HL-60 (cell line): ENCODE data around the gene AKAP8L.

Experiments
- GABPA ChIP-seq: IDR thresholded peaks from 2 replicates; pipeline ENCODE4 v1.6.1; 2012; ENCODE audit warnings: low read depth
- POLR2AphosphoS5 ChIP-seq: IDR thresholded peaks from 2 replicates; pipeline ENCODE4 v1.6.1; 2012; ENCODE audit warnings: low read depth
- SPI1 ChIP-seq: IDR thresholded peaks from 2 replicates; pipeline ENCODE4 v1.6.1; 2012; ENCODE audit warnings: low read depth, mild to moderate bottlenecking, borderline replicate concordance
- TF ChIP-seq, protein P1 (sequence below): IDR thresholded peaks from one replicate; pipeline ENCODE4 v1.5.1; 2011; ENCODE audit warnings: low read length, control low read depth, inconsistent platforms; ENCODE audit not compliant: insufficient read depth
- TF ChIP-seq, protein P2 (sequence below): IDR thresholded peaks from 2 replicates; pipeline ENCODE4 v1.6.1; 2012; ENCODE audit warnings: low read depth; ENCODE audit not compliant: insufficient replicate concordance

GRCh38 chr19:15396436-15396835, 22.4 kb downstream of the AKAP8L start:
- TF ChIP-seq, protein P1, sequence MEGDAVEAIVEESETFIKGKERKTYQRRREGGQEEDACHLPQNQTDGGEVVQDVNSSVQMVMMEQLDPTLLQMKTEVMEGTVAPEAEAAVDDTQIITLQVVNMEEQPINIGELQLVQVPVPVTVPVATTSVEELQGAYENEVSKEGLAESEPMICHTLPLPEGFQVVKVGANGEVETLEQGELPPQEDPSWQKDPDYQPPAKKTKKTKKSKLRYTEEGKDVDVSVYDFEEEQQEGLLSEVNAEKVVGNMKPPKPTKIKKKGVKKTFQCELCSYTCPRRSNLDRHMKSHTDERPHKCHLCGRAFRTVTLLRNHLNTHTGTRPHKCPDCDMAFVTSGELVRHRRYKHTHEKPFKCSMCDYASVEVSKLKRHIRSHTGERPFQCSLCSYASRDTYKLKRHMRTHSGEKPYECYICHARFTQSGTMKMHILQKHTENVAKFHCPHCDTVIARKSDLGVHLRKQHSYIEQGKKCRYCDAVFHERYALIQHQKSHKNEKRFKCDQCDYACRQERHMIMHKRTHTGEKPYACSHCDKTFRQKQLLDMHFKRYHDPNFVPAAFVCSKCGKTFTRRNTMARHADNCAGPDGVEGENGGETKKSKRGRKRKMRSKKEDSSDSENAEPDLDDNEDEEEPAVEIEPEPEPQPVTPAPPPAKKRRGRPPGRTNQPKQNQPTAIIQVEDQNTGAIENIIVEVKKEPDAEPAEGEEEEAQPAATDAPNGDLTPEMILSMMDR, result no peak
- TF ChIP-seq POLR2AphosphoS5, result no peak
- TF ChIP-seq, protein P2, sequence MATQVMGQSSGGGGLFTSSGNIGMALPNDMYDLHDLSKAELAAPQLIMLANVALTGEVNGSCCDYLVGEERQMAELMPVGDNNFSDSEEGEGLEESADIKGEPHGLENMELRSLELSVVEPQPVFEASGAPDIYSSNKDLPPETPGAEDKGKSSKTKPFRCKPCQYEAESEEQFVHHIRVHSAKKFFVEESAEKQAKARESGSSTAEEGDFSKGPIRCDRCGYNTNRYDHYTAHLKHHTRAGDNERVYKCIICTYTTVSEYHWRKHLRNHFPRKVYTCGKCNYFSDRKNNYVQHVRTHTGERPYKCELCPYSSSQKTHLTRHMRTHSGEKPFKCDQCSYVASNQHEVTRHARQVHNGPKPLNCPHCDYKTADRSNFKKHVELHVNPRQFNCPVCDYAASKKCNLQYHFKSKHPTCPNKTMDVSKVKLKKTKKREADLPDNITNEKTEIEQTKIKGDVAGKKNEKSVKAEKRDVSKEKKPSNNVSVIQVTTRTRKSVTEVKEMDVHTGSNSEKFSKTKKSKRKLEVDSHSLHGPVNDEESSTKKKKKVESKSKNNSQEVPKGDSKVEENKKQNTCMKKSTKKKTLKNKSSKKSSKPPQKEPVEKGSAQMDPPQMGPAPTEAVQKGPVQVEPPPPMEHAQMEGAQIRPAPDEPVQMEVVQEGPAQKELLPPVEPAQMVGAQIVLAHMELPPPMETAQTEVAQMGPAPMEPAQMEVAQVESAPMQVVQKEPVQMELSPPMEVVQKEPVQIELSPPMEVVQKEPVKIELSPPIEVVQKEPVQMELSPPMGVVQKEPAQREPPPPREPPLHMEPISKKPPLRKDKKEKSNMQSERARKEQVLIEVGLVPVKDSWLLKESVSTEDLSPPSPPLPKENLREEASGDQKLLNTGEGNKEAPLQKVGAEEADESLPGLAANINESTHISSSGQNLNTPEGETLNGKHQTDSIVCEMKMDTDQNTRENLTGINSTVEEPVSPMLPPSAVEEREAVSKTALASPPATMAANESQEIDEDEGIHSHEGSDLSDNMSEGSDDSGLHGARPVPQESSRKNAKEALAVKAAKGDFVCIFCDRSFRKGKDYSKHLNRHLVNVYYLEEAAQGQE, result no peak
- TF ChIP-seq SPI1, result no peak
- TF ChIP-seq GABPA, result no peak
